ENCODE results near the gene CACNA2D3.
A peak's percentile ranks its signal among the peaks of the same experiment; 100 is the strongest.

CACNA2D3 gene

DNA sequence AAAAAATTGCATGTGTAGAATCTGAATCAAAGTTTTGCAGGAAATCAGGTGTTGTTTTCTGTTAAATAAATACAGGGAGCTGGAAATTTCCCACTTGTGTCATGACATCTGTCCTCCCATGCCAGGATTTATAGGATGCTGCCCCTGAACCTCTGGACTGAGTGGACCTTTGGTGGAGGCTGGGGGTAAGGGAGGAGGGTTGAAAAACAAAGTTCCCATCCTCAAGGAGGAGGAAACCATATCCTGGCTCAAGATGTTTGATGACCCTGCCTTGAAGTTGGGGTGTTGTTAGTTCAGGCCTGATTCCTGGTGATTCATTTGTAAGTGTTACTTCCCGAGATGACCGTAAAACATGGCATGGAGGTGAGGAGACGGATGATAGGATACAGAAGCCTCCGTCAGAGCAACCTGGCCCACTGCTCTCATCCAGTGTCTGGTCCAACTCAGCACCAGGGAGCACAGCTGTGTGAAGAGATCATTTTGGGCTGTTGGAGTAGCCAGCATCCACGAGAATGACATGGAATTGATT, 223.6 kb downstream of the CACNA2D3 start:
- H3K79me1 ChIP-seq (ENCODE audit: low read depth, low read length): no peaks in the 10 kb centered on the region
- H2BK5ac ChIP-seq (ENCODE audit: low read length): no peak overlapping the region
- H4K91ac ChIP-seq (ENCODE audit: low read depth, low read length, poor library complexity): no peak overlapping the region
- H3K9me3 ChIP-seq (replicated peaks in 1 of 2; ENCODE audit: control insufficient read depth in 2 of 2, insufficient read depth in 1 of 2, low read depth in 1 of 2, low read length in 2 of 2): no peaks in the 10 kb centered on the region
- H3K36me3 ChIP-seq (replicated peaks in 1 of 2; ENCODE audit: control insufficient read depth in 2 of 2, insufficient read depth in 2 of 2, low read length in 2 of 2): no peaks in the 10 kb centered on the region
- no peak overlapping the region for H3K27ac ChIP-seq (replicated peaks; ENCODE audit: low read length)
- no peak overlapping the region for H2BK12ac ChIP-seq (ENCODE audit: low read length)
- no peak overlapping the region for H3K9ac ChIP-seq (ENCODE audit: low read depth, low read length, poor library complexity)
- no peak overlapping the region for H2AFZ ChIP-seq (ENCODE audit: low read length)
- H3K18ac ChIP-seq (ENCODE audit: low read length): no peak overlapping the region
- H3K4me2 ChIP-seq (ENCODE audit: insufficient read depth, low read length, poor library complexity, severe bottlenecking): no peak overlapping the region
- H3K4me1 ChIP-seq (ENCODE audit: control insufficient read depth in 2 of 2, insufficient read depth in 1 of 2, low read depth in 1 of 2, low read length in 2 of 2): peaks cover 0 to 9% of the 10 kb centered on the region in 2 donors
- no CpG with 5 or more reads among the region's 5 CpGs for WGBS, 2 donors (ENCODE audit: extremely low coverage in 2 of 2, insufficient read length in 2 of 2, insufficient replicate concordance in 1 of 2)
- no peak overlapping the region for H2AK5ac ChIP-seq (ENCODE audit: low read depth, low read length)
- H4K8ac ChIP-seq (ENCODE audit: low read depth, low read length): no peak overlapping the region
- no peak overlapping the region for H3K4ac ChIP-seq (ENCODE audit: low read length)
- no peak overlapping the region for H2BK120ac ChIP-seq (ENCODE audit: low read depth, low read length)
- no peak overlapping the region for H3K4me3 ChIP-seq (ENCODE audit: low read length in 2 of 2)
- no peak overlapping the region for H2BK15ac ChIP-seq (ENCODE audit: low read length)
- no peak overlapping the region for H3K14ac ChIP-seq (ENCODE audit: low read length)
- DNase-seq (ENCODE audit: low spot score): no peak
- no peak overlapping the region for H3K23ac ChIP-seq (ENCODE audit: low read depth, low read length, poor library complexity)
- no peaks in the 10 kb centered on the region for H3K27me3 ChIP-seq (ENCODE audit: control insufficient read depth in 3 of 3, insufficient read depth in 3 of 3, low read depth in 1 of 3, low read length in 3 of 3)

DNA sequence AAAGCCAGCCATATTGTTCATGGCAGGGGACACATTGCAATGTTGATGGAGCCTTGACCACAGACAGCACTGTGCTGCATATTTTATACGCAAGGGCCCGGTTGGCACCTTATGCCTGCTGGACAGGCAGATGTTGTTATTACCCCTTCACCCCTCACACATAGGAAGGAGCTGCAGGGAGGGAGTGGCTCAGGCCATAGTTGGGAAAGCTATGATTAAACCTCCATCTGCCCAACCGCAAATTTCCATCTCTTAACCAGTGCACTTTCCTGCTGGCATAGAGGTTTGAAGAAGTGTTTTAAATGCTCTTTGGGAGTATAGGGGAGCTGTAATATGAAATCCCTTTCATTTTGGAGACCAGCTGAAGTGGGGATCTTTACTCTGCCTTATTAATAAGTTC, 224.7 kb downstream of the CACNA2D3 start:
- Histone ChIP-seq H3K4ac (ENCODE audit: low read length) (no peak overlapping the region), H3K79me1 (ENCODE audit: low read depth, low read length) (no peaks in the 10 kb centered on the region), H2BK5ac (ENCODE audit: low read length) (no peak overlapping the region), H2BK12ac (ENCODE audit: low read length) (no peak overlapping the region), H2BK120ac (ENCODE audit: low read depth, low read length) (peak overlapping the region; percentile 73), H3K4me1 (ENCODE audit: control insufficient read depth in 2 of 2, insufficient read depth in 1 of 2, low read depth in 1 of 2, low read length in 2 of 2) (peaks cover 0 to 9% of the 10 kb centered on the region in 2 donors), H3K14ac (ENCODE audit: low read length) (no peak overlapping the region), H2BK15ac (ENCODE audit: low read length) (no peak overlapping the region), H3K4me3 (ENCODE audit: low read length in 2 of 2) (no peak overlapping the region), H2AFZ (ENCODE audit: low read length) (no peak overlapping the region), H3K9me3 (replicated peaks in 1 of 2; ENCODE audit: control insufficient read depth in 2 of 2, insufficient read depth in 1 of 2, low read depth in 1 of 2, low read length in 2 of 2) (no peaks in the 10 kb centered on the region), H3K9ac (ENCODE audit: low read depth, low read length, poor library complexity) (peak overlapping the region; percentile 31), H3K27me3 (ENCODE audit: control insufficient read depth in 3 of 3, insufficient read depth in 3 of 3, low read depth in 1 of 3, low read length in 3 of 3) (no peaks in the 10 kb centered on the region), H4K8ac (ENCODE audit: low read depth, low read length) (no peak overlapping the region), H3K36me3 (replicated peaks in 1 of 2; ENCODE audit: control insufficient read depth in 2 of 2, insufficient read depth in 2 of 2, low read length in 2 of 2) (no peaks in the 10 kb centered on the region), H2AK5ac (ENCODE audit: low read depth, low read length) (no peak overlapping the region), H3K23ac (ENCODE audit: low read depth, low read length, poor library complexity) (no peak overlapping the region), H3K4me2 (ENCODE audit: insufficient read depth, low read length, poor library complexity, severe bottlenecking) (no peak overlapping the region), H3K18ac (ENCODE audit: low read length) (no peak overlapping the region), H3K27ac (replicated peaks; ENCODE audit: low read length) (no peak overlapping the region), H4K91ac (ENCODE audit: low read depth, low read length, poor library complexity) (no peak overlapping the region)
- WGBS, 2 donors (ENCODE audit: extremely low coverage in 2 of 2, insufficient read length in 2 of 2, insufficient replicate concordance in 1 of 2): no CpG with 5 or more reads among the region's 3 CpGs
- DNase-seq (ENCODE audit: low spot score): no peak

GRCh38 chr3:54347933-54348332, 225.6 kb downstream of the CACNA2D3 start:
- WGBS, 2 donors (ENCODE audit: extremely low coverage in 2 of 2, insufficient read length in 2 of 2, insufficient replicate concordance in 1 of 2): no CpG with 5 or more reads among the region's 2 CpGs
- no peak overlapping the region for H4K8ac ChIP-seq (ENCODE audit: low read depth, low read length)
- no peaks in the 10 kb centered on the region for H3K9me3 ChIP-seq (replicated peaks in 1 of 2; ENCODE audit: control insufficient read depth in 2 of 2, insufficient read depth in 1 of 2, low read depth in 1 of 2, low read length in 2 of 2)
- no peak overlapping the region for H3K23ac ChIP-seq (ENCODE audit: low read depth, low read length, poor library complexity)
- no peak overlapping the region for H2AK5ac ChIP-seq (ENCODE audit: low read depth, low read length)
- H3K4me3 ChIP-seq (ENCODE audit: low read length in 2 of 2): no peak overlapping the region
- H2BK12ac ChIP-seq (ENCODE audit: low read length): no peak overlapping the region
- H4K91ac ChIP-seq (ENCODE audit: low read depth, low read length, poor library complexity): no peak overlapping the region
- no peak overlapping the region for H2BK15ac ChIP-seq (ENCODE audit: low read length)
- H3K4me2 ChIP-seq (ENCODE audit: insufficient read depth, low read length, poor library complexity, severe bottlenecking): no peak overlapping the region
- H3K14ac ChIP-seq (ENCODE audit: low read length): no peak overlapping the region
- no peak overlapping the region for H3K9ac ChIP-seq (ENCODE audit: low read depth, low read length, poor library complexity)
- H2AFZ ChIP-seq (ENCODE audit: low read length): no peak overlapping the region
- H3K36me3 ChIP-seq (replicated peaks in 1 of 2; ENCODE audit: control insufficient read depth in 2 of 2, insufficient read depth in 2 of 2, low read length in 2 of 2): no peaks in the 10 kb centered on the region
- no peak overlapping the region for H3K18ac ChIP-seq (ENCODE audit: low read length)
- no peak overlapping the region for H3K27ac ChIP-seq (replicated peaks; ENCODE audit: low read length)
- peaks cover 0 to 9% of the 10 kb centered on the region in 2 donors for H3K4me1 ChIP-seq (ENCODE audit: control insufficient read depth in 2 of 2, insufficient read depth in 1 of 2, low read depth in 1 of 2, low read length in 2 of 2)
- no peaks in the 10 kb centered on the region for H3K27me3 ChIP-seq (ENCODE audit: control insufficient read depth in 3 of 3, insufficient read depth in 3 of 3, low read depth in 1 of 3, low read length in 3 of 3)
- no peaks in the 10 kb centered on the region for H3K79me1 ChIP-seq (ENCODE audit: low read depth, low read length)
- no peak overlapping the region for H3K4ac ChIP-seq (ENCODE audit: low read length)
- H2BK5ac ChIP-seq (ENCODE audit: low read length): no peak overlapping the region
- DNase-seq (ENCODE audit: low spot score): no peak
- H2BK120ac ChIP-seq (ENCODE audit: low read depth, low read length): no peak overlapping the region

DNA sequence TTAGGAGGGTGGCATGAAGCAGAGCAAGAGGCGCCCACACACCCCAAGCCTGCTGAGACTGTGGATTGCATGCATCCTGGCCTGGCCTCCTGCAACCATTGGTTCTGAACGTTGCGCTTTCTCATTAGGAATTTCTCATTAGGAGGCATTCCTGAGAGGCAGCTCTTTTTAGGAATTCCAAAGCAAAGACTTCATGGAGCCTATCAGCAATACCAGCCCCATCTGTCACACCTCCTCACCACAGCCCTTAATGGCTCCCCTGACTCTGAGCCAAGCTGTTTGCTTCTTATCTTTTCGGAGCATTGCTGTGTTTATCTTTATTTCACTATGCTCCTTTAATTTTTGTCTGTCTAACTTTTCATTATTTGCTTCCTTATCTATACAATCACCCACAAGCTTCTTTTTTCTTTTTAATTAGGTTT, 226.9 kb downstream of the CACNA2D3 start:
- no peak overlapping the region for H3K23ac ChIP-seq (ENCODE audit: low read depth, low read length, poor library complexity)
- no peaks in the 10 kb centered on the region for H3K79me1 ChIP-seq (ENCODE audit: low read depth, low read length)
- H4K8ac ChIP-seq (ENCODE audit: low read depth, low read length): no peak overlapping the region
- no peak overlapping the region for H2AK5ac ChIP-seq (ENCODE audit: low read depth, low read length)
- H3K27me3 ChIP-seq (ENCODE audit: control insufficient read depth in 3 of 3, insufficient read depth in 3 of 3, low read depth in 1 of 3, low read length in 3 of 3): no peaks in the 10 kb centered on the region
- H3K4me1 ChIP-seq (ENCODE audit: control insufficient read depth in 2 of 2, insufficient read depth in 1 of 2, low read depth in 1 of 2, low read length in 2 of 2): peaks cover 0 to 10% of the 10 kb centered on the region in 2 donors
- H4K91ac ChIP-seq (ENCODE audit: low read depth, low read length, poor library complexity): no peak overlapping the region
- peak; percentile 24 for DNase-seq (ENCODE audit: low spot score)
- H2AFZ ChIP-seq (ENCODE audit: low read length): no peak overlapping the region
- H3K4me3 ChIP-seq (ENCODE audit: low read length in 2 of 2): no peak overlapping the region
- no peak overlapping the region for H3K4me2 ChIP-seq (ENCODE audit: insufficient read depth, low read length, poor library complexity, severe bottlenecking)
- no peak overlapping the region for H2BK5ac ChIP-seq (ENCODE audit: low read length)
- no peak overlapping the region for H3K4ac ChIP-seq (ENCODE audit: low read length)
- H3K9ac ChIP-seq (ENCODE audit: low read depth, low read length, poor library complexity): no peak overlapping the region
- no peaks in the 10 kb centered on the region for H3K36me3 ChIP-seq (replicated peaks in 1 of 2; ENCODE audit: control insufficient read depth in 2 of 2, insufficient read depth in 2 of 2, low read length in 2 of 2)
- no peak overlapping the region for H2BK15ac ChIP-seq (ENCODE audit: low read length)
- WGBS, 2 donors (ENCODE audit: extremely low coverage in 2 of 2, insufficient read length in 2 of 2, insufficient replicate concordance in 1 of 2): no CpG with 5 or more reads among the region's 4 CpGs
- H3K27ac ChIP-seq (replicated peaks; ENCODE audit: low read length): peak overlapping the region; percentile 63
- H3K9me3 ChIP-seq (replicated peaks in 1 of 2; ENCODE audit: control insufficient read depth in 2 of 2, insufficient read depth in 1 of 2, low read depth in 1 of 2, low read length in 2 of 2): no peaks in the 10 kb centered on the region
- H3K14ac ChIP-seq (ENCODE audit: low read length): no peak overlapping the region
- no peak overlapping the region for H2BK12ac ChIP-seq (ENCODE audit: low read length)
- no peak overlapping the region for H2BK120ac ChIP-seq (ENCODE audit: low read depth, low read length)
- peak overlapping the region; percentile 71 for H3K18ac ChIP-seq (ENCODE audit: low read length)

Data from neuronal stem cell (in vitro differentiated cells).